ENCODE measurements around the gene MFSD12.
A peak's percentile ranks its signal among the peaks of the same experiment; 100 is the strongest.

The MFSD12 gene

DNA sequence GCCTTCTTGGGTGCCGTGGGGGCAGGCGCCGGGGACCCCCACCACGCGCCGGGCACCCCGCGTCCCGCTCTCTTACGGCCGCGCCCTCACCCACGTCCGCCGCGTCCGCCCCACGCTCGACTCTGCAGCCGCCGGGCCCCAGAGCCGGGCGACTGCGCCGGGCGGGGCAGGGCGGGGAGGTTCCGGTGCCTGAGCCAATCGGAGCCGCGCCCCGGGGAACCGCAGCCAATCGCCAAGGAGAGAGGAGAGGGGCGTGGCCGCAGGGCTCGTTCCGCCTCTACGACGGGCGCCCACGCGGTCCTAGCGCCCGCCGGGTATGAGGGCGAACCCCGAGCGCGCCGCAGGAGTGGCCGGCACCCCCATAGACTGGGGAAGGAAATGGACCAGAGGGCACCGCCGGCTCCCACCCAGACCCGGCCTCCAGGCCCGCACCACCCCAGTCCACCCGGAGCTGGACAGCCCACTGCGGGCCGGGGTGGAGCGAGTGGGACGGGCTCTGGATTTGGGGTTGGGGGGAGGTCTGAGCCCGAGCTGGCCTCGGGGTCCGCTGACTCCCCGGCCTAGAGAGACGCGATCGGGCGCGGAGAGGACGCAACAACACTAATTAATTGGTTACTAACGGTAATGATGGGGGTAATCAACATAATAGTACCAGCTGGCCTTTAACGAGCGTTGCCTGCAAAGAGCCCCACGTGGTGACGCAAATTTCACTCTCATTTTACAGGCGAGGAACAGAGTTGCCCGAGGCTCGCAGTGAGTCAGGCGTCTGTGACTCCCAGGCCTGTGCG lies at the start of gene MFSD12:
Gene MFSD12 (minus strand): TSS at position 126 of the 788 bp plus-strand sequence. CDS start 183 bp downstream, outside the sequence.
- DNase-seq = peak; percentile 90 to 99 (median 94)
- intact Hi-C loops (cut with DNase I) = loop anchor here (1.0 to 10.0 kb wide), 2 partner anchors 15 to 157 kb away; partner anchors contain the start of gene HMG20B

GRCh38 chr19:3606690-3607289 lies 49.4 kb upstream of the MFSD12 start, which contains the start of gene TBXA2R:
Gene TBXA2R, minus strand, starts transcription at chr19:3606875. Its CDS starts 6,241 bp downstream, at chr19:3600634.
- DNase-seq = peak in 6 of 10 donors; percentile 43 to 93 (median 66)
- intact Hi-C loops (cut with DNase I) = no loop called here

DNA sequence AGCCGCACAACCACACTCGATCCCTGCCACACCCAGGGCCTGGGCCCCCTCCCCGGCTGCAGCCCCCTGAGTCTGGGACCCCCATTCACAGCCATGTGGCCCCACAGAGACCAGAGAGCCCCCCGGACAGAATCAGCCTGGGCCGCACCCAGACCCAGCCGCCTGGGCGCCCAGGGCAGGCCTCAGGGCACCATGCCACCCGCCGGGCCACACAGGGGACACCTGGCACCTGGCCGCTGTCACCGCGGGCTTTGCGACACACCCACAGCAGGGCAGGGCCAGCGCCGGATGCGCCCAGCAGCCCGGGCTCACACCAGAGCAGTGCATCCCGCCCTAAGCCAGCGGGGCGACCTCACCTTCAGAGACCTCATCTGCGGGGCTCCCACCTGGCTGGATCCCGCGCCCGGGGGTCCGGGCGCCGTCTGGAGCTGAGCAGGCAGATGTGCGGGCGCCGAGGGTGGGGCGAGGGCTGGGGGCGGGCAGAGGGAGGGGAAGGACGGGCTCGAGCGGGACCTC lies 48.8 kb upstream of the MFSD12 start:
- intact Hi-C loops (cut with DNase I) = no loop called here
- no peak for DNase-seq

- no peak for DNase-seq
- intact Hi-C loops (cut with DNase I) = no loop called here
Measured at GRCh38 chr19:3605770-3606169, 48.4 kb upstream of the MFSD12 start.

DNA sequence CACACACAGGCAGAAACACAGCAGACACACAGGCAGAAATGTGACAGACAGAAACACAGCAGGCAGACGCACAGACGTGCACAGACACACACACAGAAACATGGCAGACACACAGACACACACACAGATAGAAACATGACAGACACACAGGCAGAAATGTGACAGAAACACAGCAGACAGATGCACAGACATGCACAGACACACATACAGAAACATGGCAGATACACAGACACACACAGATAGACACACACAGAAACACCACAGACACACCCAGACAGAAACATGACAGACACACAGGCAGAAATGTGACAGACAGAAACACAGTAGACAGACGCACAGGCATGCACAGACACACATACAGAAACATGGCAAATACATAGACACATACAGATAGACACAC lies 48.0 kb upstream of the MFSD12 start:
- DNase-seq = no peak
- intact Hi-C loops (cut with DNase I) = no loop called here

DNA sequence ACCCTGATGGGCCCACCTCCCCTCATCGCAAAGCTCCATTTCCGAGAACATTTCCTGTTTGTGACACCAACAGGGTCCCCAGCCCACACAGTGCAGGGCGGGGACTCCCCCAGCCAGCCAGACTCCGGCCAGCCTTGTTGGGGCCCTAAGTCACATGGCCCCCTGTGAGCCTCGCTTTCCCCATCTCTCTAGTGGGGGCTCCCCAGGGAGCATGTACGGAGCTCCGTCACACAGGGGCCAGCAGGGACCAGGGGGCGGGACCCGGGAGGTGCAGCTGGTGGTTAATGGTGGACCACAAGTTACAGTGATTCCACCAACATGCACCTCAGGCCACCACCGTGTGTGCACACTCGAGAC lies 47.6 kb upstream of the MFSD12 start:
- intact Hi-C loops (cut with DNase I) = no loop called here
- DNase-seq = no peak

GRCh38 chr19:3604227-3604986 lies 47.0 kb upstream of the MFSD12 start:
- intact Hi-C loops (cut with DNase I) = no loop called here
- no peak for DNase-seq

DNA sequence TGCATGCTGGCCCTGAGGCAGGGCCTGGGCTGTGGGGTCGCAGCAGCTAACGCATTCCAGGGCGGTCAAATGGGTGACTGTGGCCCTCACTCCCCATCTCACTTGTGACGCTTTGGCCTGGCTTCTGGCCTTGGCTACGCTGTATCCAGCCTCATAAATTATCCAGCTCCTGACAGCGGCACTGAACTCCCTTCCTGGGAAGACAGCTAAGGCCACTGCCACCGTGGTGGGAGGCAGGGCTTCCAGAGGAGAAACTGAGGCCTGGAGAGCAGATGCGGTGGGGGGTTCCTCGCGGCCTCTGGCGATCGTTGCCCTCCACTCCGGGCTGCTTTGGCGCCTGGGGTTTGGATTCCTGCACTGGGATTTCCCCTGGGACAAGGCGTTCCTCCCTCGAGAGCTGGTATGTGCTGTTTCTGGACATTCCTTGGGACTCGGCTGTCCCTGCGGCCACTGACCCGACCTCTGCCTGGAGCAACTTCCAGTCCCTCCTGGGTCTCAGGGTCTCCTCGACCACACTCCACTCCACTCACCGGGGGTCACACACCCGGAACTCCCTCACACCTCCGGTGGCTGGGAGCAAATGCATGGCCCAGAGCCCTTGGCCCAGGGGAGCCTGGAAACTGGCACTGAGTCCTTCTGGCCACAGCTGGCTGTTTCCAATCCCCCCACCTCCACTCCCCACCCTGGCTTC lies 45.9 kb upstream of the MFSD12 start:
- DNase-seq = no peak
- intact Hi-C loops (cut with DNase I) = no loop called here

- DNase-seq = no peak
- intact Hi-C loops (cut with DNase I) = no loop called here
Measured at GRCh38 chr19:3601021-3601420, 43.6 kb upstream of the MFSD12 start.

DNA sequence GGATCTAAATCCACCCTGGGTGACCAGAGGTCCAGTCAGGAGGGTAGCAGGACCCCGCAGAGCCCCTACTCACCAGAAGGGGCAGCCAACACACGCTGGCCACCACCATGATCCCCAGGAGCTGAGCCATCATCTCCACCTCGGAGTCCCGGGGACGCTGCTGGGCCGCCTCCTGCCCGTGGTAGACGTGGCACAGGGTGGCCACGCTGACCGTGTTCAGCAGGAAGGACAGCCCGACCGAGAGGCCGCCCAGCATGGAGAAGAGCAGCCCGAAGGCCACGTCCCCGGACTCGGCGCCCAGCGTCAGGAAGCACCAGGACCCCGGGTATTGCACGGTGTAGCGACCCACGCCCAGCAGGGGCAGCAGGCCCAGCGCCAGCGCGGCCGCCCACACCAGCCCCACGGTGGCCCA lies 42.4 kb upstream of the MFSD12 start:
- DNase-seq = no peak
- intact Hi-C loops (cut with DNase I) = no loop called here

GRCh38 chr19:3595521-3596061 lies 38.2 kb upstream of the MFSD12 start:
- intact Hi-C loops (cut with DNase I) = no loop called here
- peak in 1 of 10 donors; percentile 72 for DNase-seq

- intact Hi-C loops (cut with DNase I) = no loop called here
- no peak for DNase-seq
Measured at GRCh38 chr19:3593156-3593555, 35.8 kb upstream of the MFSD12 start.

DNA sequence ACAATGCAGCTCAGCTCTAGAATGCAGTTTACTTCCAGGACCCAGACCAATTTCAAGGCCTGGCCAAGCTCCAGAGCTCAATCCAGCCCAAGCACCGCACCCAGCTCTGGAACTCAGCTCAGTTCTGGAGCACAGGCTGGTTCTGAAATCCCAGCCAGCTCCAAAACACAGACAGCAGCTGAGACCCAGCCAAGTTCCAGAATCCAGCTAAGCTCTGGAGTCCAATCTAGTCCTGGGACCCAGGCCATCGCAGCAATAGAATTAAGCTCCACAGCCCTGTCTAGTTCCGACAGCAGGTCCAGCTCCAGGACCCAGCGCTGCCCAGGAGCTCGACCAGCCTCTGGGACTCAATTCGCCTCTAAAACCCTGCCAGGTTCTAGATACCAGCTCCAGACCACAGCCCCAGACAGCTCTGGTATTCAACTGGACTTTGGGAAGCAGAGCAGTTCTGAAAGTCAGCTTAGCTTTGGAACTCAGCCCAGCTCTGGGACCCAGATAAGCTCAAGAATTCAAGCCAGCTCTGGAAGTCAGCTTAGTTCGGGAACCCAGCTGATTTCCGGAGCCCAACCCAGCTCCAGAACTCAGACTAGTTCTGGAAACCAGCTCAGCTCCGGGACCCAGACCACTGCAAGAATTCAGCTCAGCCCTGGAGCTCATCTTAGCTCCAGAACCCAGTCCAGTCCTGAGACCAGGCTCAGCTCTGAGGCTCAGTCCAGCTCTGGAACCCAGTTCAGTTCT lies 34.7 kb upstream of the MFSD12 start:
- DNase-seq = no peak
- intact Hi-C loops (cut with DNase I) = no loop called here

DNA sequence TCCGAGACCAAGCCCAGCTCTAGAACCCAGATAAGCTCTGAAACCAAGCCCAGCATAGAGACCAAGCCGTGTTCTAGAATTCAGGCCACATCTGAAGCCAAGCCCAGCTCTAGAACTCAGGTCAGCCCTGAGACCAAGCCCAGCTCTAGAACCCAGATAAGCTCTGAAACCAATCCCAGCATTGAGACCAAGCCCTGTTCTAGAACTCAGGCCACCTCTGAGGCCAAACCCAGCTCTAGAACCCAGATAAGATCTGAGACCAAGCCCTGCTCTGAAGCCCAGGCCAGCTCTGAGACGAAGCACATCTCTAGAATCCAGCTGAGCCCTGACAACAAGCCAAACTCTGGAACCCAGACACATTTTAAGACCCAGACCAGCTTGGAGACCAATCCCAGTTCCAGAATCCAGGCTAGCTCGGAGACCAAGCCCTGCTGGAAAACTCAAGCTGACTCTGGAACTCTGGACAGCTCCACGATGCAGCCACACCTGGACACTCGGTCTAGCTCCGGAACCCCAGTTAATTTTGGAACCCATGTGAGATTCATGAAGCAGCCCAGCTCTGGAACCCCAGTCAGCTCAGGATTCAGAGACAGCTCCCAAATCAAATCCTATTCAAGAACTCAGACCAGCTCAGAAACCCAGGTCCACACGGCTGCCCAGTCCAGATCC lies 33.7 kb upstream of the MFSD12 start:
- no peak for DNase-seq
- intact Hi-C loops (cut with DNase I) = no loop called here

GRCh38 chr19:3589949-3590348 lies 32.6 kb upstream of the MFSD12 start:
- DNase-seq = peak in 1 of 10 donors; percentile 63
- intact Hi-C loops (cut with DNase I) = no loop called here

- no peak for DNase-seq
- intact Hi-C loops (cut with DNase I) = no loop called here
Measured at GRCh38 chr19:3589439-3589838, 32.1 kb upstream of the MFSD12 start.

DNA sequence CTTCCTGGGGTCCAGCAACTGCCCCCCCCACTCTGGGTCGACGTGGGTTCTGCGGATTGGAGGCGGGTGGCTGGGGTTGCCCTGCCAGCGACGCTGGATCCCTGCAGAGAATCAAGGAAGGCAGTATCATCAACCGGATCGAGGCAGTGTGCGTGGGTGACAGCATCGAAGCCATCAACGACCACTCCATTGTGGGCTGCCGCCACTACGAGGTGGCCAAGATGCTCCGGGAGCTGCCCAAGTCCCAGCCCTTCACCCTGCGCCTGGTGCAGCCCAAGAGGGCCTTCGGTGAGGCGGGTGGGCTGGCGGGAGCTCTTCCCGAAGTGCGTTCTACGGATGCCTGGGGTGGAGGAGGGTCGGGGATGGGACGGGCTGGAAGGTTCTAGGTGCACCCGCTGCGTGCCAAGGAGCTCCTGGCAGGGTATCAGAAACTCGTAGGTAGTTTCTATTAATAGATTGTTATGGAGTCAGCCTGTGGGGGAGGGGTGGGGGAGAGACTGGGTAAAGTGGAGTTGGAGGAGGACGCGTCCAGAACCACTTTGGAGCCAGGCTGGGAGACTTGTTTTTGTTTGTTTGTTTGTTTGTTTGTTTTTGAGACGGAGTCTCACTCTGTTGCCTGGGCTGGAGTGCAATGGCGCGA lies 29.4 kb upstream of the MFSD12 start:
- intact Hi-C loops (cut with DNase I) = no loop called here
- no peak for DNase-seq

DNA sequence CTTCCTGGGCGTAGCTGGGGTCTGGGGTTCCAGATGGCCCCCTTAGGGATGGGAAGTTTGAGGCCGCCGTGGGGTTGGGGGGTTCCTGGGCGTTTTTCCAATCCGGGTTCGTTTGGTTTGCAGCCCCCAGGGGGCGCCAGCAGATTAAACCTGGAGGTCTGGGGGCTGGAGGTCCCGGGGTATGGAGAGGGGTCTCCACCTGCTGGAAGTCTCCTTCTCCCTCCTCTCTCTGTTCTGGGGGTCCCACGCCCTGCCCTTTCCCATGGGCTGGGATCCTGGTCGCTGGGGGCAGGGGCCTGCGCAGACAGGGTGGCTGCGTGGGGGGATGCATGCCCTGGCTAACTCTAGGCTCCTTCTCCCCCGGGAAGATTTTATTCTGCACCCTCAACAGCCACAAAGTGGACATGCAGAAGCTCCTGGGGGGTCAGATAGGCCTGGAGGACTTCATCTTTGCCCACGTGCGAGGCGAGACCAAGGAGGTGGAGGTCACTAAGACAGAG lies 28.8 kb upstream of the MFSD12 start:
- DNase-seq = peak in 1 of 10 donors; percentile 76
- intact Hi-C loops (cut with DNase I) = no loop called here

Measured in posterior cingulate gyrus (tissue), 11 donors.